Fibroblast of skin of right biceps (primary cell): ENCODE data around the gene BMF.

Source experiments
- DNase-seq: peaks from one replicate; pipeline ENCODE4 v3.0.0-alpha.2; 2013

BMF gene

GRCh38 chr15:40102897-40103858 lies 5.5 kb downstream of the BMF start:
- peak; percentile 70 for DNase-seq

DNA sequence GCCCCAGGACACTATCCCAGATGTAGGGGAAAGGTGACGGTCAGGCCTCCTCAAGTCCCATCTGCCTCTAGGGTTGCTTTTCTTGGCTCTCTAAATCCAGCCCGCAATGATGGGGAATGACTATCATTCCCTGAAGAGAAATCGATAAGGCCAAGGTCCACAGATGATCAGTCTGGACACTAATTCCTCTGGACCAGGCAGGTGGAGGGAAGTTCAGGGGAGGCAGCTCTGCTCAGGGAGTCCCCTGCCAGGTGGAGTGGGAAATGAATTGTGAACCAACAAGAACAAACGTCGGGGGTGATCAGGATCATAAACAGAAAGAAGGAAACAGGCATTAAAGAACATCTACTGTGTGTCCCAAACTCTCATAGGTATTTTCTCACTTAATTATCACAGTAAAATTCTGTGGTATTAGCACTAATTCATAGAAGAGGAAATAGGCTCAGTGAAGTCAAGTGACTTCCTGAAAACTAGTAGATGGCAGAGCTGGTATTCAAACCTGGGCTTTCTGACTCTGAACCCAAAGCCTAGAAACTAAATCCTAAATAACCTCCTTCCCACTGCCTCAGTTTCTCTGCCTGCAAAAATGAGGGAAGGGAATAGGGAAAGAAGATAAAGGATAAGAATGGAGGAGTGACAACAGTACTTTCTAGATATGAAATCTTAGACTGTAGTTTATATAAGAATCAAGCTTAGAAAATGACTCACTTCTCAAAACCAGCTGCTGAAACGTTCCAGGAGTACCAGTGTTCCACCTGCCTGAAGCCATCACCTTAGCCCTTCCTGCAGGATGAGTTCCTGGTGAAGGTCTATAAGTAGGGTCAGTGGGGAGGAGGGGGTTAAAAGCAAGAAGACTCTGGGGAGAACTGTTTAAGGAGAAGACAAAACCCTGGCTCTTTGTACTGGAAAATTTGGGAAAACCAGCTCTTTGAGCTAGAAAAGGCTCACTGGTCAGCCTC lies 7.5 kb downstream of the BMF start:
- DNase-seq, result no peak

GRCh38 chr15:40100123-40100946 lies 8.3 kb downstream of the BMF start:
- no peak for DNase-seq

- peak; percentile 97 for DNase-seq
These were observed 10.0 kb downstream of the BMF start for GRCh38 chr15:40098489-40099261.

- no peak for DNase-seq
These were observed 10.7 kb downstream of the BMF start for GRCh38 chr15:40097968-40098476.

DNA sequence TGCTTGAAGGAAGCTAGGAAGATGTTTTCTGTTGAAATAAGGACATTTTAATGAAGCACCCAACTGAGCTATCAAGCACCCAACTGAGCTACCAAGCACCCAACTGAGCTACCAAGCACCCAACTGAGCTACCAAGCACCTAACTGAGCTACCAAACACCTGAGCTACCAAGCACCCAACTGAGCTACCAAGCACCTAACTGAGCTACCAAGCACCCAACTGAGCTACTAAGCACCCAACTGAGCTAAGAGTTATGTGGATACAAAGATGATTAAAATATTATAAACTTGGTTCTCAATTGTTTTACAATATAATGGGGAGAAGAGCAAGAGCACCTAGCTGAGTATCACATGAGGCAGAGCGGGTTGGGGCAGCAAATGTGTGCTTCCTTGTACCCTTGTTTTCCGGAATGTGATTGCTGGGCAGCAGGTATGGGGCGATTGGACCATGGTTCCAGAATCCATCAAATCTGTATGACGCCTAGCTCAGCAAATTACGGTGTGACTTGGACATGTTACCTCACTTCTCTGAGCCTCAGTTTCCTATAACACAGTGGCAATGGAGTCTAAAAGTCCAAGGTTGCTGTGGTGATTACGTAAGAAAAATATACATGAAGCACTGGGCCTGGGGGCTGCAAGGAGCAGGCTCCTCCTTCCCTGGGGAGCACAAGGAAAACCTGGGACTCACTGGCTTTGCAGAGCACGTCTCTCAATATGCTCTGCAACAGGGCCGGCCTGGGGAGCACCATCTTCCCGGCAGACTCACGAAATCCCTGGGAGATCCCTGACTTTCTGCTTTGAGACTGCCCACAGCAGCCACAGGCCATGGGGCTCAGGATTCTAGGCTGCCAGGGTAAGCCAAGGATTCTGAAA lies 11.3 kb downstream of the BMF start:
- DNase-seq, result no peak

GRCh38 chr15:40096094-40096891 lies 12.4 kb downstream of the BMF start:
- DNase-seq, result no peak

DNA sequence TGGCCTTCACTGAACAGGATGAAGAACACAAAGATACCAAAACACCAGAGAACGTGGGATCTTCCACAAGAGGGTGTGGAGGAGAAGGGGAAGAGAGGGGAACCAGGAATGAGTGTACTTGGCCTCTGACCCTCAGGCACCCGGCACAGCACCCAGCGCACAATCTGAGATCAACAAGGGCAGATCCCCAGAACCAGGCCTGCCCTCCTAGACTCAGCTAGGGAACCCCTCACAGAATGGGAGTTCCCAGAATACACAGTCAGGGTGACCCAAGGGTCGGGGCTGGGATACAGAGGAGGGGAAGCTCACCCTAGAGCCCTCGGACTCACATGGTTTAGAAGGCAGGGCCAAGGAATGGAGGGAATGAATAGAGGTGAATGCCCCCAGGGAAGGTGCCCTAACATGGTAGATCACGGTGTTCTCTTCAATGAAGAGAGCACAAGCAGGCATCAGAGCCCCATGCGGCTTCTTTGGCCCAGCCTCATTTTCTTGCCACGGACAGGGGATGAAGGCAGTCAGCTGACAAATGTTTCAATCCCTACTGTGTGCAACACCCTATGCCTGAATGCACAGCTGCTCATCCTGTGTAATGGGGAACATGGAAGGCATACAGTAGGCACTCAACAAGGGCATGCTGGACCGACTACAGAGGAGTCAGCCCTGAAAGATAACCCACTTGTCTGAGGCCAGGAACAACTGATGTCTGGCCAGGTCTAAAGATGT lies 13.1 kb downstream of the BMF start:
- no peak for DNase-seq

- no peak for DNase-seq
These were observed 14.5 kb downstream of the BMF start for GRCh38 chr15:40094156-40094555.

DNA sequence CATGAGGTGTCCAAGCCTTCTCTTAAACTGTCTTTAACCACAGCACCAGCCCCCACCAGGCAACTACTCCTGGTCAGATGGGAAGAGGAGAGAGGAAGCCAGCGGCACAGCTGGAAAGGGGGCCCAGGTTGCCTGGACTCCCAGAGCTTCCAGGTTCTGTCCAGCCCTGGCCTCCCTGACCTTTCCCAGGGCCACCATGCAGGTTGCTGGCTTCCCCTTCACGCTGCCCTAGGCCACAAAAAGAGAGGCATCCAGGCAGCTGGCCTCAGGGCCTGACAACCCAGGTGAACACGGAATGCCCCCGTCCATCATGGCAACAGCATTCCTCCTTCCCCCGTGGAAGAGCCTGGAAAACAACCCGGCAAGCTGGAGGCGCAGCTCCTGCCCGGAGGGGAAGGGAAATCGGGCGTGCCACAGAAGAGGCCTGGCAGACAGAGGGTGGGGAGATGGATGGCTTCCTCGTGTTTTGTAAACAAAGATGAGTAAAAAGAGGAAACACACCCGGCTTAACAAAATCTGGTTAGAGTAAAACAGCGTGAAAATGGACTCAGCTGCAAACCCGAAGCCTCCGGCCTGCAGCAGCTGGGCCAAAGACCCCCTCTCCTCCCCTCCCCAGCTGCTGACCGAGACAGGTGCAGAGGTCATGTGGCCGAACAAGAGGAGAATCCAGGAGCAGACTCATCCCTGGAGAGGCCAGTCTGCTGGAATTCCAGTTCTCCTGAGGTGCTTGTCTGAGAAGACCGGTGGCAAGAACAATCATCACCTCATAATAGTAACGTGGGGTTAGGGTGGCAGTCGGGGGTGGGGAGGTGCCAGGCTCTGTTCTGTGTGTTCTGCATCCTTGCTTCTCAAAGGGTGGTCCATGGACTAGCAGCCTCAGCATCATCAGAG lies 15.5 kb downstream of the BMF start:
- DNase-seq, result no peak

GRCh38 chr15:40092256-40092978 lies 16.3 kb downstream of the BMF start:
- peak; percentile 94 for DNase-seq

GRCh38 chr15:40091861-40092255 lies 16.8 kb downstream of the BMF start:
- DNase-seq, result peak; percentile 82

GRCh38 chr15:40090774-40091455 lies 17.8 kb downstream of the BMF start:
- no peak for DNase-seq

DNA sequence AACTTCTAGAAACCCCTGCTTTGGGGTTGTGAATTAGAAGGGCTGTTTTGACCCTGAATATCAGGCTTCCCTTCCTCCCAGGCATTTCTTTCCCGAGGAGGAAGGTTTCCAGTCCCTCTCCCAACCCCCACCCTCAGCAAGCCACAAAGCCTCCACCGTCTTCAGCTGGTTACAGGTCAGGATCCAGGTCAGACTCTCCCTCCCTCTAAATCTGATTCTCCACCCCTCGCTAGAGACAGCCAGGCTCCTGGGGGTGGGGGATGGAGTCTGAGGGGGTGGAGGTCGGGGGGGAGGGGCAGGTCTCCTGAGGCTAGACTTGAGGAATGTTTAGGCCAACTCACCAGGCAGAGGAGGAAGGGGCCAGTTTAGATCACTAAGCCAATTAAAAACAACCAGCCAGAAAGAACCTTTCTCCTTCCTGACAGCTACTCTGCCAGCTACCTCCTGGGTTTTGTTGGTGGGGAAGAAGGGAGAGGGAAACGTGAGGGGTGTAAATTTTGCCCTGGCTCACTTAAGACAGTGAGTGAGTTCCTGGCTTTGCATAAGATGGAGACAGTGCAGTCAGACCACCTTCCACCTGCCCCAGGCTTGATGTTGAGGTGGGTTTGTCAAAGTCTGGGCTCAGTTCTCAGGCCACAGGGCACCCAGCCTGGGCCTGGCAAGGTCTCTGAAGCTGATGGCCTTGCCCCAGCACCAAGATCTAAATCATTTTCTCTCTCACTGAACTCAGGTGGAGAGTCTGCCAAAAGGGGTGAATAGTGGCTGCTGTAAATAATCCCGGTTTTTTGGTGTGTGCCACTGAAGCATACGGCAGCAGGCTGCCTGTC lies 19.5 kb downstream of the BMF start:
- DNase-seq, result peak; percentile 82
